ENCODE measurements around the gene ADRB2. TPM values are rescaled to one million over a fixed set of nuclear protein-coding genes. Genes with fewer than 3 reads are reported as not detected.

The ADRB2 gene
- total and polyA plus RNA-seq, 9 donors: 0.23 to 2.3 (median 1.0) TPM

DNA sequence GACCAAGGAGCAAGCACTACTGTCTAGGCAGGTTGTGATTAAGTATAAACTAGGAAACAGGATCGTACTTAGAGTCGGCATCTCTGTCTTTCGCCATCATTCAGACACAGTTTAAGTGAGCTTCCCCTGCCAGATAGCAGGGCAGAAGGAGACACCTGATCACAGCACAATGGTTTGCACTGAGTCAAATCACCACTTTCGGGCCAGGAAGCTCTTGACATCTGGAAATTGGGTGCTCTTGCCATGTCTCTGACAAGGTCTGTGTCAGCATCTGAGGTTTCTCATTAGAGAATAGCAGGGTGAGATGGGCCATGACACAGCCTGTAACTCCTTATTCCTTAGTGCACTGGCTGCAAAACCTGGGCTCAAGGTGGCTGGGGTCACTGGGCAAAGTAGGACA lies 8.3 kb downstream of the ADRB2 start:
- Histone ChIP-seq H3K4me3 (no peak overlapping the region), H3K27ac (no peak overlapping the region), H3K36me3 (no peaks in the 10 kb centered on the region), H3K4me1 (ENCODE audit: insufficient read depth) (no peaks in the 10 kb centered on the region), H3K9me3 (no peaks in the 10 kb centered on the region), H3K27me3 (no peaks in the 10 kb centered on the region)
- intact Hi-C loops (cut with DNase I): no loop called here
- 93 to 100% (median 97%) methylated on average over 4 of the region's 4 CpGs for WGBS, 3 donors
- TF ChIP-seq CTCF (IDR thresholded peaks at IDR 0.05) (no peak), EP300 (IDR thresholded peaks at IDR 0.05) (no peak), POLR2A (IDR thresholded peaks at IDR 0.05) (no peak)
- DNase-seq: no peak

DNA sequence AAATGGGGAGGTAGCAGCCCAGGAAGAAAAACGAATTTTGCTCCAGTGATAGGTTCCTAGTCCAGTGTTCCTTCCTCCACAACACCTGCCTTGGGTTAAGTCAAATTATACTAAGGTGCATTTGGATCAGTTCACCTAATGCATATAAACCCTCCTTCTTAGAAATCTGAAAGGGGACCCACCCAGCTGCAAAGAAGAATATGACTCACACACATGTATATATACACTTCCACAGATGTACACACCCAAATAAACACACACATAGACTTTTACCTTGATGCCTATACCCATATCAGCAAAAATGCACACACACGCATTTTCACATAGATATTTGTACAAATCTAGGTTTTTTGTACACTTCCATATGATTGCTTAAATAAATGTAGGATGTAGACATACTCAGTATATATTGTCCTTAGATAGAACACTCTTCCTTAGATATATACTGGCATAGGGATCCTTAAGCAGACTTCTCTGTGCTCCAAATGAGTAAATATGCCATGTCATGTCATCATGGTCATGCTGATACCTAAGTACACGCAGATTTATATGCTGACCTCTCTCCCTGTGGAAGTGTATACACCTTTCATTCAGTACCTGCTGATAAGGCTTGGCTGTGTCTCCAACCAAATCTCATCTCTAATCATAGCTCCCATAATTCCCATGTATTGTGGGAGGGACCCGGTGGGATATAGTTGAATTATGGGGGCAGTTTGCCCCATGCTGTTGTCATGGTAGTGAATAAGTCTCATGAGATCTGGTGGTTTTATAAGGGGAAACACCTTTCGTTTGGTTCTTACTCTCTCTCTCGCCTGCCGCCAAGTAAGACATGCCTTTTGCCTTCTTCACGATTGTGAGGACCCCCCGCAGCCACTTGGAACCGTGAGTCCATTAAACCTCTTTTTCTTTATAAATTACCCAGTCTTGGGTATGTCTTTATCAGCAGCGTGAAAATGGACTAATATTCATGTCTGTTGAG lies 10.2 kb downstream of the ADRB2 start:
- intact Hi-C loops (cut with DNase I): no loop called here
- 82 to 90% (median 86%) methylated on average over 11 of the region's 11 CpGs for WGBS, 3 donors

GRCh38 chr5:148837383-148837782 lies 11.0 kb downstream of the ADRB2 start:
- H3K9me3 ChIP-seq: no peaks in the 10 kb centered on the region
- H3K36me3 ChIP-seq: no peaks in the 10 kb centered on the region
- H3K4me3 ChIP-seq: no peak overlapping the region
- no peak for TF ChIP-seq POLR2A (IDR thresholded peaks at IDR 0.05)
- no peak for TF ChIP-seq CTCF (IDR thresholded peaks at IDR 0.05)
- no peak for TF ChIP-seq EP300 (IDR thresholded peaks at IDR 0.05)
- DNase-seq: no peak
- H3K27ac ChIP-seq: no peak overlapping the region
- H3K27me3 ChIP-seq: no peaks in the 10 kb centered on the region
- intact Hi-C loops (cut with DNase I): no loop called here
- WGBS, 3 donors: 90 to 92% (median 92%) methylated on average over 3 of the region's 3 CpGs
- no peaks in the 10 kb centered on the region for H3K4me1 ChIP-seq (ENCODE audit: insufficient read depth)

More for the DNA sequence above, 10.2 kb downstream of the ADRB2 start:
- no peaks in the 10 kb centered on the region for H3K4me1 ChIP-seq (ENCODE audit: insufficient read depth)
- DNase-seq: no peak
- H3K36me3 ChIP-seq: no peaks in the 10 kb centered on the region
- no peaks in the 10 kb centered on the region for H3K27me3 ChIP-seq
- no peaks in the 10 kb centered on the region for H3K9me3 ChIP-seq
- H3K4me3 ChIP-seq: no peak overlapping the region
- no peak overlapping the region for H3K27ac ChIP-seq
- no peak for TF ChIP-seq CTCF (IDR thresholded peaks at IDR 0.05)
- TF ChIP-seq EP300 (IDR thresholded peaks at IDR 0.05): no peak
- no peak for TF ChIP-seq POLR2A (IDR thresholded peaks at IDR 0.05)

DNA sequence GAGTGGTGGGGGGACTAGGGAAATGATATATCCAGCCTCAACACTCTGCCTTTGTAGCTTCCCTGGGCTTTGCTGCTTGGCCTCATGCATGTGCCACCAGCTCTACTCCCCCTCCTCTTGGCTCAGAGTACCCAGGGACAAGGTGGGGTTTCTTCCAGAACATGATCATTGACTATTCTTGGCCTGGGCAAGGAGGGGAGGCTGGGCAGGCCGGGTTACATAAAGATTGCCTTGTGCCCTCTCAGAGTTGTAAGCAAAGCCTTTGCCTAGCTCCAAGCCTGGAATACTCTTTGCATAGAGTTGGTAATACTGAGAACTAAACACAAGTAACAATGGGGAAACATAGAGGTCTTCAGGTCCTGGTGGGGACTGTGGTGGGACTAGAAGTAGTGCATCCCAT lies 11.9 kb downstream of the ADRB2 start:
- no peak for DNase-seq
- H3K4me3 ChIP-seq: no peak overlapping the region
- intact Hi-C loops (cut with DNase I): no loop called here

More for the DNA sequence above, 11.9 kb downstream of the ADRB2 start:
- TF ChIP-seq EP300 (IDR thresholded peaks at IDR 0.05): no peak
- no peak for TF ChIP-seq CTCF (IDR thresholded peaks at IDR 0.05)
- no peak for TF ChIP-seq POLR2A (IDR thresholded peaks at IDR 0.05)
- Histone ChIP-seq H3K9me3 (no peaks in the 10 kb centered on the region), H3K27me3 (no peaks in the 10 kb centered on the region), H3K4me1 (ENCODE audit: insufficient read depth) (no peaks in the 10 kb centered on the region), H3K27ac (no peak overlapping the region), H3K36me3 (no peaks in the 10 kb centered on the region)
- 77 to 82% (median 82%) methylated on average over 1 of the region's 1 CpG for WGBS, 3 donors
